WTC11 (cell line): ENCODE results near the gene HLCS. TPM values are rescaled to one million over a fixed set of nuclear protein-coding genes. Genes with fewer than 3 reads are reported as not detected.

Experiments used
- ATAC-seq: fragments of 200-7000 bp; cut with Tn5 transposase; 2 replicates; pipeline ENCODE4 v1.10.0; 2021; ENCODE audit warnings: mild to moderate bottlenecking, moderate library complexity
- CTCF ChIA-PET: fragments of 300-600 bp; sonication (Branson Sonifier 250); formaldehyde crosslinking; loops from one replicate; lab custom pipeline; 2021; ENCODE audit warnings: antibody characterized with exemption; lab: Charles Lee
- POLR2A ChIA-PET: fragments of 350-600 bp; sonication (Branson Sonifier 250); formaldehyde crosslinking; loops from one replicate; lab custom pipeline; 2021; ENCODE audit warnings: antibody characterized with exemption; lab: Charles Lee
- DNase-seq: peaks from one replicate; pipeline ENCODE4 v3.0.0; 2021; ENCODE audit warnings: low spot score
- H3K27ac Mint-ChIP-seq: 2 replicates; pipeline ENCODE4 v1.8.0; 2021; ENCODE audit warnings: mixed read lengths
- H3K27me3 Mint-ChIP-seq: 2 replicates; pipeline ENCODE4 v1.8.0; 2021; ENCODE audit warnings: low read depth, mild to moderate bottlenecking, moderate library complexity, mixed read lengths
- H3K36me3 Mint-ChIP-seq: 2 replicates; pipeline ENCODE4 v1.8.0; 2021; ENCODE audit warnings: mixed read lengths
- H3K4me1 Mint-ChIP-seq: 2 replicates; pipeline ENCODE4 v1.8.0; 2022; ENCODE audit warnings: mixed read lengths
- H3K4me3 Mint-ChIP-seq: 2 replicates; pipeline ENCODE4 v1.8.0; 2021; ENCODE audit warnings: mild to moderate bottlenecking, moderate library complexity, mixed read lengths
- H3K9me3 Mint-ChIP-seq: 2 replicates; pipeline ENCODE4 v1.8.0; 2021; ENCODE audit warnings: mixed read lengths
- ATF1 ChIP-seq: sonication (generic); formaldehyde crosslinking; IDR thresholded peaks from 2 replicates; pipeline ENCODE4 v1.8.1; 2023; ENCODE audit warnings: mild to moderate bottlenecking, moderate library complexity, missing genetic modification reagents
- CBFB ChIP-seq: sonication (generic); formaldehyde crosslinking; IDR thresholded peaks from 2 replicates; pipeline ENCODE4 v1.8.1; 2022; ENCODE audit warnings: mild to moderate bottlenecking, low read depth, missing genetic modification reagents
- CREB1 ChIP-seq: sonication (generic); formaldehyde crosslinking; IDR thresholded peaks from 2 replicates; pipeline ENCODE4 v1.8.0; 2023; ENCODE audit warnings: mild to moderate bottlenecking, missing genetic modification reagents
- IRF2 ChIP-seq: sonication (generic); formaldehyde crosslinking; IDR thresholded peaks from 2 replicates; pipeline ENCODE4 v1.8.0; 2022; ENCODE audit warnings: low read depth, missing genetic modification reagents, borderline replicate concordance
- JUN ChIP-seq: sonication (generic); formaldehyde crosslinking; IDR thresholded peaks from 2 replicates; pipeline ENCODE4 v1.8.0; 2023; ENCODE audit warnings: mild to moderate bottlenecking, missing genetic modification reagents
- KAT7 ChIP-seq: sonication (generic); formaldehyde crosslinking; IDR thresholded peaks from 2 replicates; pipeline ENCODE4 v1.8.1; 2023; ENCODE audit warnings: missing genetic modification reagents, mild to moderate bottlenecking, borderline replicate concordance
- MYBL2 ChIP-seq: sonication (generic); formaldehyde crosslinking; IDR thresholded peaks from 2 replicates; pipeline ENCODE4 v1.8.1; 2023; ENCODE audit warnings: mild to moderate bottlenecking, moderate library complexity, missing genetic modification reagents
- SMAD3 ChIP-seq: sonication (generic); formaldehyde crosslinking; IDR thresholded peaks from 2 replicates; pipeline ENCODE4 v1.8.0; 2022; ENCODE audit warnings: missing genetic modification reagents, mild to moderate bottlenecking, borderline replicate concordance
- SOX15 ChIP-seq: fragments of 250-450 bp; sonication (Bioruptor Pico); IDR thresholded peaks from 2 replicates; pipeline ENCODE4 v1.9.0; 2021; ENCODE audit warnings: mild to moderate bottlenecking
- TP53 ChIP-seq: sonication (generic); formaldehyde crosslinking; IDR thresholded peaks from 2 replicates; pipeline ENCODE4 v1.8.1; 2023; ENCODE audit warnings: mild to moderate bottlenecking, missing genetic modification reagents
- ZNF138 ChIP-seq: sonication (generic); formaldehyde crosslinking; conservative IDR thresholded peaks from 2 replicates; pipeline ENCODE4 v1.8.1; 2022; ENCODE audit warnings: mild to moderate bottlenecking, moderate library complexity, missing genetic modification reagents
- ZNF232 ChIP-seq: sonication (generic); formaldehyde crosslinking; IDR thresholded peaks from 2 replicates; pipeline ENCODE4 v1.8.0; 2022; ENCODE audit warnings: mild to moderate bottlenecking, missing genetic modification reagents
- ZNF396 ChIP-seq: fragments of 250-450 bp; sonication (Bioruptor Pico); IDR thresholded peaks from 2 replicates; pipeline ENCODE4 v1.8.0; 2021; ENCODE audit warnings: mild to moderate bottlenecking, moderate library complexity, borderline replicate concordance
- total RNA-seq: library from RNA; stranded (reverse); gene quantifications from 3 replicates; pipeline ENCODE4 v1.2.3, GENCODE V29; 2021
- TF ChIP-seq, protein P1 (sequence below): sonication (generic); formaldehyde crosslinking; IDR thresholded peaks from 2 replicates; pipeline ENCODE4 v1.8.1; 2022; ENCODE audit warnings: mild to moderate bottlenecking, moderate library complexity, missing genetic modification reagents
- TF ChIP-seq, protein P2 (sequence below): sonication (generic); formaldehyde crosslinking; IDR thresholded peaks from 2 replicates; pipeline ENCODE4 v1.8.0; 2022; ENCODE audit warnings: missing genetic modification reagents
- TF ChIP-seq, protein P3 (sequence below): sonication (generic); formaldehyde crosslinking; IDR thresholded peaks from 2 replicates; pipeline ENCODE4 v1.8.1; 2023; ENCODE audit warnings: mild to moderate bottlenecking, missing genetic modification reagents
- TF ChIP-seq, protein P4 (sequence below): sonication (generic); formaldehyde crosslinking; IDR thresholded peaks from 2 replicates; pipeline ENCODE4 v1.8.0; 2022; ENCODE audit warnings: mild to moderate bottlenecking, missing genetic modification reagents
- TF ChIP-seq, protein P5 (sequence below): fragments of 250-450 bp; sonication (Bioruptor Pico); conservative IDR thresholded peaks from 2 replicates; pipeline ENCODE4 v1.9.0; 2021; ENCODE audit warnings: mild to moderate bottlenecking
- TF ChIP-seq, protein P6 (sequence below): fragments of 250-450 bp; sonication (Bioruptor Pico); IDR thresholded peaks from 2 replicates; pipeline ENCODE4 v1.9.0; 2021; ENCODE audit warnings: mild to moderate bottlenecking, borderline replicate concordance

HLCS gene
- total RNA-seq, 1 experiment from 2014 or later = 9.3 TPM

DNA sequence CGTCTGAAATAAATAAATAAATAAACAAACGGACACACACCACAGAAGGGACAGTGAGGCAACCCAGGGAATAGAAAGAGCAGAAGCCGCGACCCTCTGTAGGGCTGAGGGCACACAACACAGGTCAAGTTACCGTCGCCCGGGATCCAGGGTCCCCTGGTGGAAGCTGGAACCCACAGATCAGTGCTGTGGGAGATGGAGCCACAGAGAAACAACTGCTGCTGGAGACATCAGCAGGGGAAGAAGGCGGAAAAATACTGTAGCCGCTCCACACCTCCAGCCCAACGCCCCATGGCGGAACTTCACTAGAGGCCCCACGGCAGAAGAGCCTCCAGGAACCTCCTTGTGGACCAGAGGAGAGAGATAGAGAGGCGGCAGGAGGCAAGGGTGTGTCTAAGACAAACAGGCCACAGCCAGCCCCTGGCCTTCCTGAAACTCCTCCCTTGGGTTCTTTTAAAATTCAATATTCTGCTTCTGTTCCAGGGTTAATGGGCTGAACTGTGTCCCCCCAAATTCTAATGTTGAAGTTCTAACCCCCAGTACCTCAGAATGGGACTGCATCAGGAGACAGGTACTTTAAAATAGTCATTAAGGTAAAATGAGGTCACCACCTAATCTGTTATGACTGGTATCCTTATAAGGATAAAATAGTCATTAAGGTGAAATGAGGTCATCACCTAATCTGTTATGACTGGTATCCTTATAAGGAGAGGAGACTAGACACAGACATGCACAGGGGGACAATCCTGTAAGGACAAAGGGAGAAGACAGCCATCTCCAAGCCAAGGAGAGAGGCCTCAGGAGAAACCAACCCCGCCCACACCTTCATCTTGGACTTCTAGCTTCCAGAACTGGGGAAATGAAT lies 7.7 kb upstream of the HLCS start:
- DNase-seq = no peak
- POLR2A ChIA-PET = no interaction called here
- H3K36me3 Mint-ChIP-seq = no peaks in the 10 kb centered on the region
- ATAC-seq = no peak
- H3K9me3 Mint-ChIP-seq = no peaks in the 10 kb centered on the region
- H3K27ac Mint-ChIP-seq = no peak overlapping the region
- TF ChIP-seq ZNF396 (CRISPR knock-in tag) (no peak), CBFB (CRISPR knock-in tag) (no peak), ZNF232 (no peak), SMAD3 (CRISPR knock-in tag) (no peak), MYBL2 (CRISPR knock-in tag) (no peak), JUN (no peak), KAT7 (CRISPR knock-in tag) (no peak)
- TF ChIP-seq, protein P1, sequence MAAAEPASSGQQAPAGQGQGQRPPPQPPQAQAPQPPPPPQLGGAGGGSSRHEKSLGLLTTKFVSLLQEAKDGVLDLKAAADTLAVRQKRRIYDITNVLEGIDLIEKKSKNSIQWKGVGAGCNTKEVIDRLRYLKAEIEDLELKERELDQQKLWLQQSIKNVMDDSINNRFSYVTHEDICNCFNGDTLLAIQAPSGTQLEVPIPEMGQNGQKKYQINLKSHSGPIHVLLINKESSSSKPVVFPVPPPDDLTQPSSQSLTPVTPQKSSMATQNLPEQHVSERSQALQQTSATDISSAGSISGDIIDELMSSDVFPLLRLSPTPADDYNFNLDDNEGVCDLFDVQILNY (CRISPR knock-in tag) = no peak
- TF ChIP-seq, protein P2, sequence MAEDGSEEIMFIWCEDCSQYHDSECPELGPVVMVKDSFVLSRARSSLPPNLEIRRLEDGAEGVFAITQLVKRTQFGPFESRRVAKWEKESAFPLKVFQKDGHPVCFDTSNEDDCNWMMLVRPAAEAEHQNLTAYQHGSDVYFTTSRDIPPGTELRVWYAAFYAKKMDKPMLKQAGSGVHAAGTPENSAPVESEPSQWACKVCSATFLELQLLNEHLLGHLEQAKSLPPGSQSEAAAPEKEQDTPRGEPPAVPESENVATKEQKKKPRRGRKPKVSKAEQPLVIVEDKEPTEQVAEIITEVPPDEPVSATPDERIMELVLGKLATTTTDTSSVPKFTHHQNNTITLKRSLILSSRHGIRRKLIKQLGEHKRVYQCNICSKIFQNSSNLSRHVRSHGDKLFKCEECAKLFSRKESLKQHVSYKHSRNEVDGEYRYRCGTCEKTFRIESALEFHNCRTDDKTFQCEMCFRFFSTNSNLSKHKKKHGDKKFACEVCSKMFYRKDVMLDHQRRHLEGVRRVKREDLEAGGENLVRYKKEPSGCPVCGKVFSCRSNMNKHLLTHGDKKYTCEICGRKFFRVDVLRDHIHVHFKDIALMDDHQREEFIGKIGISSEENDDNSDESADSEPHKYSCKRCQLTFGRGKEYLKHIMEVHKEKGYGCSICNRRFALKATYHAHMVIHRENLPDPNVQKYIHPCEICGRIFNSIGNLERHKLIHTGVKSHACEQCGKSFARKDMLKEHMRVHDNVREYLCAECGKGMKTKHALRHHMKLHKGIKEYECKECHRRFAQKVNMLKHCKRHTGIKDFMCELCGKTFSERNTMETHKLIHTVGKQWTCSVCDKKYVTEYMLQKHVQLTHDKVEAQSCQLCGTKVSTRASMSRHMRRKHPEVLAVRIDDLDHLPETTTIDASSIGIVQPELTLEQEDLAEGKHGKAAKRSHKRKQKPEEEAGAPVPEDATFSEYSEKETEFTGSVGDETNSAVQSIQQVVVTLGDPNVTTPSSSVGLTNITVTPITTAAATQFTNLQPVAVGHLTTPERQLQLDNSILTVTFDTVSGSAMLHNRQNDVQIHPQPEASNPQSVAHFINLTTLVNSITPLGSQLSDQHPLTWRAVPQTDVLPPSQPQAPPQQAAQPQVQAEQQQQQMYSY (CRISPR knock-in tag) = no peak
- TF ChIP-seq, protein P3, sequence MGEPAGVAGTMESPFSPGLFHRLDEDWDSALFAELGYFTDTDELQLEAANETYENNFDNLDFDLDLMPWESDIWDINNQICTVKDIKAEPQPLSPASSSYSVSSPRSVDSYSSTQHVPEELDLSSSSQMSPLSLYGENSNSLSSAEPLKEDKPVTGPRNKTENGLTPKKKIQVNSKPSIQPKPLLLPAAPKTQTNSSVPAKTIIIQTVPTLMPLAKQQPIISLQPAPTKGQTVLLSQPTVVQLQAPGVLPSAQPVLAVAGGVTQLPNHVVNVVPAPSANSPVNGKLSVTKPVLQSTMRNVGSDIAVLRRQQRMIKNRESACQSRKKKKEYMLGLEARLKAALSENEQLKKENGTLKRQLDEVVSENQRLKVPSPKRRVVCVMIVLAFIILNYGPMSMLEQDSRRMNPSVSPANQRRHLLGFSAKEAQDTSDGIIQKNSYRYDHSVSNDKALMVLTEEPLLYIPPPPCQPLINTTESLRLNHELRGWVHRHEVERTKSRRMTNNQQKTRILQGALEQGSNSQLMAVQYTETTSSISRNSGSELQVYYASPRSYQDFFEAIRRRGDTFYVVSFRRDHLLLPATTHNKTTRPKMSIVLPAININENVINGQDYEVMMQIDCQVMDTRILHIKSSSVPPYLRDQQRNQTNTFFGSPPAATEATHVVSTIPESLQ (CRISPR knock-in tag) = no peak
- TF ChIP-seq, protein P4, sequence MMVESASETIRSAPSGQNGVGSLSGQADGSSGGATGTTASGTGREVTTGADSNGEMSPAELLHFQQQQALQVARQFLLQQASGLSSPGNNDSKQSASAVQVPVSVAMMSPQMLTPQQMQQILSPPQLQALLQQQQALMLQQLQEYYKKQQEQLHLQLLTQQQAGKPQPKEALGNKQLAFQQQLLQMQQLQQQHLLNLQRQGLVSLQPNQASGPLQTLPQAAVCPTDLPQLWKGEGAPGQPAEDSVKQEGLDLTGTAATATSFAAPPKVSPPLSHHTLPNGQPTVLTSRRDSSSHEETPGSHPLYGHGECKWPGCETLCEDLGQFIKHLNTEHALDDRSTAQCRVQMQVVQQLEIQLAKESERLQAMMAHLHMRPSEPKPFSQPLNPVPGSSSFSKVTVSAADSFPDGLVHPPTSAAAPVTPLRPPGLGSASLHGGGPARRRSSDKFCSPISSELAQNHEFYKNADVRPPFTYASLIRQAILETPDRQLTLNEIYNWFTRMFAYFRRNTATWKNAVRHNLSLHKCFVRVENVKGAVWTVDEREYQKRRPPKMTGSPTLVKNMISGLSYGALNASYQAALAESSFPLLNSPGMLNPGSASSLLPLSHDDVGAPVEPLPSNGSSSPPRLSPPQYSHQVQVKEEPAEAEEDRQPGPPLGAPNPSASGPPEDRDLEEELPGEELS = no peak
- TF ChIP-seq, all 79 proteins: peak for 0
- H3K4me1 Mint-ChIP-seq = peaks cover 11% of the 10 kb centered on the region
- CTCF ChIA-PET = no interaction called here
- no peak overlapping the region for H3K4me3 Mint-ChIP-seq
- H3K27me3 Mint-ChIP-seq = peaks cover 1% of the 10 kb centered on the region; the same call in 1 of the 2 replicates

DNA sequence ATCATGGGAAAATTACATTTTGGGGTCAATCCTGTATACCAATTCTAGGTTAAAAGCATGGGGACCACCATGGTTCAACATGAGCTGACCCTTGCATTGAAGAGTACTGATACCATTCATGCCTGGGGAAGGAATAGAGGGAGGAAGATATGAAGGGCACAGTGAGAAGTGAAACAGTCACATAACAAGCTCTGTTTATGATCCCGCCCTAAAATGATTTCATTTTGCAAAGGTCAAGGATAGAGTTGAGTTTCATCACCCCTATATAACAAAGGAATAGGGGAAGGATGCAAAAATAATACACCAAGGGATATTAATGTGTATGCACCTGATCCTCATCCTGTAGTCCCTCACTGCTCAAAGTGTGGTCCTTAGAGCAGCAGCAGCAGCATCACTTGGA lies 2.5 kb upstream of the HLCS start:
- 0 out of 2 replicates have a peak, but pooled peaks cover 5% of the 10 kb centered on the region for H3K36me3 Mint-ChIP-seq
- no peak overlapping the region for H3K4me3 Mint-ChIP-seq
- no peak for DNase-seq
- H3K9me3 Mint-ChIP-seq = no peaks in the 10 kb centered on the region
- H3K27me3 Mint-ChIP-seq = no peaks in the 10 kb centered on the region; the same call in 1 of the 2 replicates
- peaks cover 9% of the 10 kb centered on the region for H3K4me1 Mint-ChIP-seq
- ChIA-PET CTCF (interaction anchor here (1.0 kb wide), 1 partner anchor 8 kb away, joined by 3 read pairs; no protein-coding TSS in a partner anchor), POLR2A (no interaction called here)
- no peak for ATAC-seq
- H3K27ac Mint-ChIP-seq = no peak overlapping the region; the same call in 1 of the 2 replicates
- TF ChIP-seq, protein P5, sequence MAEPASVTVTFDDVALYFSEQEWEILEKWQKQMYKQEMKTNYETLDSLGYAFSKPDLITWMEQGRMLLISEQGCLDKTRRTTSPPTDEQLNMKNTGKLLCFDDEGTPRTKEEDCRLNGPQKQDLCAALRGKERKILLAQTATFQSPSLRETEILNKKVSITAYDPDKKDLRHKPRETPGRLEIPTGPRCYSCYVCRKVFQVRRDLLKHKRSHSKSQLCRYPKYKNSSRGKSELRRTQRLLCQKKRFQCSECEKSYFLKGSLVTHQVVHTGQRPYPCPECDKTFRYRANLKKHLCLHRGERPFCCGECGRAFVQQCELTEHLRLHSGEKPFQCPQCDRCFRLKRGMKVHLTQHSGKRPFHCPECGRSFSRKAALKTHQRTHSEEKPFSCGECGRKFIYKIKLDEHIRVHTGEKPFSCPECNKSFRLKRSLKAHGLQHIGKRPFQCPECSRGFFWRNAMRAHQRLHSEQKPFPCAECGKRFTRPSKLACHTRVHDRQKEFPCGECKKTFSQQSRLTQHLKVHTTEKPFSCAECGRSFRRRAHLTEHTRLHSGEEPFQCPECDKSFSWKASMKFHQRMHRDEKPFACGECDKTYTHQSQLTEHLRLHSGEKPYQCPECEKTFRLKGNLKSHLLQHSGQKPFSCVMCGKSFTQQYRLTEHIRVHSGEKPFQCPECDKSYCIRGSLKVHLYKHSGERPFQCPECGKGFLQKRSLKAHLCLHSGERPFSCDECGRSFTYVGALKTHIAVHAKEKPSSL (CRISPR knock-in tag) = no peak
- TF ChIP-seq ZNF138 = no peak
- TF ChIP-seq TP53 (CRISPR knock-in tag) = no peak
- no peak for TF ChIP-seq SOX15 (CRISPR knock-in tag)
- TF ChIP-seq CBFB (CRISPR knock-in tag) = no peak
- no peak for TF ChIP-seq ATF1 (CRISPR knock-in tag)
- no peak for TF ChIP-seq IRF2 (CRISPR knock-in tag)
- TF ChIP-seq JUN = no peak
- TF ChIP-seq CREB1 (CRISPR knock-in tag) = no peak
- TF ChIP-seq, protein P6, sequence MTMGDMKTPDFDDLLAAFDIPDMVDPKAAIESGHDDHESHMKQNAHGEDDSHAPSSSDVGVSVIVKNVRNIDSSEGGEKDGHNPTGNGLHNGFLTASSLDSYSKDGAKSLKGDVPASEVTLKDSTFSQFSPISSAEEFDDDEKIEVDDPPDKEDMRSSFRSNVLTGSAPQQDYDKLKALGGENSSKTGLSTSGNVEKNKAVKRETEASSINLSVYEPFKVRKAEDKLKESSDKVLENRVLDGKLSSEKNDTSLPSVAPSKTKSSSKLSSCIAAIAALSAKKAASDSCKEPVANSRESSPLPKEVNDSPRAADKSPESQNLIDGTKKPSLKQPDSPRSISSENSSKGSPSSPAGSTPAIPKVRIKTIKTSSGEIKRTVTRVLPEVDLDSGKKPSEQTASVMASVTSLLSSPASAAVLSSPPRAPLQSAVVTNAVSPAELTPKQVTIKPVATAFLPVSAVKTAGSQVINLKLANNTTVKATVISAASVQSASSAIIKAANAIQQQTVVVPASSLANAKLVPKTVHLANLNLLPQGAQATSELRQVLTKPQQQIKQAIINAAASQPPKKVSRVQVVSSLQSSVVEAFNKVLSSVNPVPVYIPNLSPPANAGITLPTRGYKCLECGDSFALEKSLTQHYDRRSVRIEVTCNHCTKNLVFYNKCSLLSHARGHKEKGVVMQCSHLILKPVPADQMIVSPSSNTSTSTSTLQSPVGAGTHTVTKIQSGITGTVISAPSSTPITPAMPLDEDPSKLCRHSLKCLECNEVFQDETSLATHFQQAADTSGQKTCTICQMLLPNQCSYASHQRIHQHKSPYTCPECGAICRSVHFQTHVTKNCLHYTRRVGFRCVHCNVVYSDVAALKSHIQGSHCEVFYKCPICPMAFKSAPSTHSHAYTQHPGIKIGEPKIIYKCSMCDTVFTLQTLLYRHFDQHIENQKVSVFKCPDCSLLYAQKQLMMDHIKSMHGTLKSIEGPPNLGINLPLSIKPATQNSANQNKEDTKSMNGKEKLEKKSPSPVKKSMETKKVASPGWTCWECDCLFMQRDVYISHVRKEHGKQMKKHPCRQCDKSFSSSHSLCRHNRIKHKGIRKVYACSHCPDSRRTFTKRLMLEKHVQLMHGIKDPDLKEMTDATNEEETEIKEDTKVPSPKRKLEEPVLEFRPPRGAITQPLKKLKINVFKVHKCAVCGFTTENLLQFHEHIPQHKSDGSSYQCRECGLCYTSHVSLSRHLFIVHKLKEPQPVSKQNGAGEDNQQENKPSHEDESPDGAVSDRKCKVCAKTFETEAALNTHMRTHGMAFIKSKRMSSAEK (CRISPR knock-in tag) = no peak
